B cell (primary cell): Measurements from ENCODE around the gene PTH1R. TPM values are rescaled to one million over a fixed set of nuclear protein-coding genes. Genes with fewer than 3 reads are reported as not detected.
A peak's percentile ranks its signal among the peaks of the same experiment; 100 is the strongest.

ENCODE experiments used
- ATAC-seq: fragments of 200-7000 bp; cut with Tn5 transposase; one replicate; pipeline ENCODE4 v1.10.0; 2021; ENCODE audit warnings: low read depth, mild to moderate bottlenecking, moderate number of reproducible peaks, moderate library complexity
- CTCF ChIA-PET: fragments of 350-600 bp; sonication (Branson Sonifier 250); formaldehyde crosslinking; loops from one replicate; lab custom pipeline; 2021; ENCODE audit warnings: antibody characterized with exemption, inconsistent platforms; lab: Charles Lee
- POLR2A ChIA-PET: fragments of 350-600 bp; sonication (Branson Sonifier 250); formaldehyde crosslinking; loops from one replicate; lab custom pipeline; 2021; ENCODE audit warnings: antibody characterized with exemption; lab: Charles Lee
- DNase-seq: peaks from one replicate; pipeline ENCODE4 v3.0.0; 2013
- H2AFZ ChIP-seq: 2 replicates; pipeline ENCODE4 v1.6.1; 2012; ENCODE audit warnings: mild to moderate bottlenecking, low read depth, low read length; ENCODE audit not compliant: insufficient read depth, poor library complexity, severe bottlenecking
- H3K27ac ChIP-seq, 2 donors: 1 replicate in 1 of 2; 2 replicates in 1 of 2; pipeline ENCODE4 v1.5.1; 2012 to 2013; ENCODE audit warnings: low read length in 2 of 2, mild to moderate bottlenecking in 2 of 2, moderate library complexity in 1 of 2
- H3K27me3 ChIP-seq, 4 experiments: fragments of 200-600 bp in 1 of 4; sonication (generic) in 1 of 4; replicated peaks in 1 of 4; 1 replicate in 2 of 4; 2 replicates in 2 of 4; pipeline versions ENCODE4 v1.6.1 to v1.7.0; 2013 to 2016; ENCODE audit warnings: low read length in 3 of 4, mild to moderate bottlenecking in 2 of 4, mixed read lengths in 1 of 4, moderate library complexity in 1 of 4; ENCODE audit not compliant: insufficient read depth in 4 of 4, control insufficient read depth in 3 of 4; ENCODE audit errors: control extremely low read depth in 1 of 4
- H3K36me3 ChIP-seq, 2 experiments: replicated peaks in 1 of 2; 1 replicate in 1 of 2; 2 replicates in 1 of 2; pipeline versions ENCODE4 v1.6.1 to v1.7.1; 2013; ENCODE audit warnings: low read length in 1 of 2; ENCODE audit not compliant: insufficient read depth in 2 of 2, control insufficient read depth in 1 of 2; ENCODE audit errors: control extremely low read depth in 1 of 2, extremely low read depth in 1 of 2
- H3K4me1 ChIP-seq, 2 donors: fragments of 200-600 bp in 1 of 2; sonication (generic) in 1 of 2; 1 replicate in 1 of 2; 2 replicates in 1 of 2; pipeline versions ENCODE4 v1.5.1 to v1.6.1; 2013 to 2017; ENCODE audit warnings: low read length in 2 of 2; ENCODE audit not compliant: control insufficient read depth in 2 of 2, insufficient read depth in 2 of 2
- H3K4me2 ChIP-seq: replicated peaks from 2 replicates; pipeline ENCODE3; 2012; ENCODE audit warnings: mild to moderate bottlenecking, low read depth, low read length; ENCODE audit not compliant: poor library complexity, severe bottlenecking
- H3K4me3 ChIP-seq, 5 experiments: fragments of 200-600 bp in 1 of 5; sonication (generic) in 1 of 5; 1 replicate in 3 of 5; 2 replicates in 2 of 5; pipeline versions ENCODE4 v1.5.1 to v1.7.0; 2011 to 2016; ENCODE audit warnings: low read length in 4 of 5, mild to moderate bottlenecking in 4 of 5, low read depth in 2 of 5, control low read depth in 1 of 5, moderate library complexity in 1 of 5; ENCODE audit not compliant: insufficient read depth in 1 of 5; ENCODE audit errors: control extremely low read depth in 1 of 5, extremely low read depth in 1 of 5
- H3K79me2 ChIP-seq: fragments of 200-600 bp; sonication (generic); one replicate; pipeline ENCODE4 v1.6.0; 2016; ENCODE audit warnings: low read length; ENCODE audit not compliant: control insufficient read depth, insufficient read depth
- H3K9ac ChIP-seq: fragments of 200-600 bp; sonication (generic); 2 replicates; pipeline ENCODE4 v1.6.1; 2017; ENCODE audit warnings: mild to moderate bottlenecking, low read length, moderate library complexity
- H3K9me3 ChIP-seq, 3 donors: one replicate each; pipeline versions ENCODE4 v1.6.1 to v1.7.1; 2013; ENCODE audit warnings: low read length in 2 of 3; ENCODE audit not compliant: control insufficient read depth in 2 of 3, insufficient read depth in 1 of 3; ENCODE audit errors: control extremely low read depth in 1 of 3
- H4K20me1 ChIP-seq: 2 replicates; pipeline ENCODE4 v1.6.0; 2012; ENCODE audit warnings: mild to moderate bottlenecking, low read length; ENCODE audit not compliant: insufficient read depth, control insufficient read depth, poor library complexity, severe bottlenecking
- H3K27ac Mint-ChIP-seq: one replicate; pipeline ENCODE4 v1.8.0; 2021; ENCODE audit warnings: mixed read lengths
- H3K27me3 Mint-ChIP-seq: one replicate; pipeline ENCODE4 v1.8.0; 2021; ENCODE audit warnings: mixed read lengths
- H3K4me1 Mint-ChIP-seq: one replicate; pipeline ENCODE4 v1.8.0; 2021; ENCODE audit warnings: mixed read lengths
- H3K4me3 Mint-ChIP-seq: one replicate; pipeline ENCODE4 v1.8.0; 2021; ENCODE audit warnings: mixed read lengths
- H3K9me3 Mint-ChIP-seq: one replicate; pipeline ENCODE4 v1.8.0; 2022; ENCODE audit warnings: mixed read lengths; ENCODE audit not compliant: insufficient read depth
- CTCF ChIP-seq: fragments of 200-600 bp; IDR thresholded peaks from one replicate; pipeline ENCODE4 v1.8.0; 2022; ENCODE audit warnings: antibody characterized with exemption, mild to moderate bottlenecking
- EZH2 ChIP-seq: IDR thresholded peaks from 2 replicates; pipeline ENCODE4 v1.6.1; 2012; ENCODE audit warnings: borderline replicate concordance, low read depth, mild to moderate bottlenecking, moderate library complexity, low read length; ENCODE audit not compliant: insufficient read depth, poor library complexity, severe bottlenecking
- whole genome bisulfite sequencing: methylation state at CpG from one replicate; pipeline ENCODE4 v1.1.5; 2013; ENCODE audit warnings: missing lambda C conversion rate; ENCODE audit not compliant: insufficient coverage; 5-methylcytosine and 5-hydroxymethylcytosine counted together
- intact Hi-C: fragments of 100-400 bp; cut with micrococcal nuclease; formaldehyde crosslinking; loops from one replicate; pipeline ENCODE4 v1.10.0; 2022
- polyA plus RNA-seq: library from polyadenylated mRNA; depleted of rRNA; stranded (reverse); fragments of >200 nt; gene quantifications from 2 replicates; pipeline ENCODE4 v1.2.3, GENCODE V29; 2012
- total RNA-seq, 2 donors: library from RNA; stranded (reverse); fragments of 120-200 nt in 1 of 2; gene quantifications; 1 replicate in 1 of 2; 2 replicates in 1 of 2; pipeline versions ENCODE4 v1.2.3 to v1.2.4, GENCODE V29; 2013 to 2022

The PTH1R gene
- total and polyA plus RNA-seq, 2 donors (not counting 1 experiment from before 2014, with no cell fraction given): not detected

DNA sequence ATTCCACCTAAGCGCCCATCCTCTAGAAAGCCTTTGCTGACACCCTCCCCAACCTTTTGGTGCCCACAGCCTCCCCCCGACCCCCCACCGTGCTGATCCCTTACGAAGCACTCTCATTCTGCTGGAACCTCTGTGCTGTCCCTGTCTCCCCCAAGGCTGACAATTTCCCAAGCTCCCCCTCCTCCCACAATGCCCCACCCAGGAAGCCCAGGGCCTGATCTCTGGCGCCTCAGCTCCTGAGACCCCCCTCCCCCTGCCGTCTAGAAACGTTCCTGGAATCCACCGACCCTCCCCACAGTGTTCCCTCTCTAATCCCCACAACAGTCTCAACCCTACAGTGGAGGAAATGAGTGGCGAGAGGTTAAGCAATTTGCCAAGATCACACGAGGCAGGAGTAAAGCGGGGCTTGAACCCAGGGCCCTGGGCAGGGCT is 32.6 kb upstream of the PTH1R start:
- TF ChIP-seq CTCF: no peak
- no peak for TF ChIP-seq EZH2
- H3K4me3 Mint-ChIP-seq: peak overlapping the region; percentile 82
- H3K36me3 ChIP-seq: no peaks in the 10 kb centered on the region
- H3K4me2 ChIP-seq: peak overlapping the region; percentile 97
- H3K79me2 ChIP-seq: no peaks in the 10 kb centered on the region
- no peaks in the 10 kb centered on the region for H3K27me3 ChIP-seq
- peaks cover 17% of the 10 kb centered on the region for H3K9me3 Mint-ChIP-seq
- no peak for ATAC-seq
- peak overlapping the region in 4 of 5 experiments; percentile 55 to 86 (median 71) for H3K4me3 ChIP-seq
- H2AFZ ChIP-seq: peak overlapping the region; percentile 99
- intact Hi-C loops: loop anchor here (5.0 kb wide), 1 partner anchor 537 kb away; the partner anchor contains the start of gene PTPN23
- H3K27ac ChIP-seq: peak overlapping the region in 1 of 2 donors; percentile 65
- DNase-seq: no peak
- no peaks in the 10 kb centered on the region for H4K20me1 ChIP-seq
- peaks cover 12 to 17% of the 10 kb centered on the region in 2 donors for H3K4me1 ChIP-seq
- CTCF ChIA-PET: interaction anchor here (0.9 to 1.7 kb wide), 5 partner anchors 9 to 536 kb away, joined by 3 to 9 read pairs (median 3); partner anchors contain the start of genes MYL3 and PTPN23
- H3K4me1 Mint-ChIP-seq: peaks cover 9% of the 10 kb centered on the region
- H3K9me3 ChIP-seq: peaks cover 8 to 15% (median 11%) of the 10 kb centered on the region in 3 donors
- peak overlapping the region; percentile 75 for H3K9ac ChIP-seq
- POLR2A ChIA-PET: no interaction called here
- no peaks in the 10 kb centered on the region for H3K27me3 Mint-ChIP-seq
- WGBS: 59% methylated on average over 10 of the region's 11 CpGs
- peak overlapping the region; percentile 75 for H3K27ac Mint-ChIP-seq

DNA sequence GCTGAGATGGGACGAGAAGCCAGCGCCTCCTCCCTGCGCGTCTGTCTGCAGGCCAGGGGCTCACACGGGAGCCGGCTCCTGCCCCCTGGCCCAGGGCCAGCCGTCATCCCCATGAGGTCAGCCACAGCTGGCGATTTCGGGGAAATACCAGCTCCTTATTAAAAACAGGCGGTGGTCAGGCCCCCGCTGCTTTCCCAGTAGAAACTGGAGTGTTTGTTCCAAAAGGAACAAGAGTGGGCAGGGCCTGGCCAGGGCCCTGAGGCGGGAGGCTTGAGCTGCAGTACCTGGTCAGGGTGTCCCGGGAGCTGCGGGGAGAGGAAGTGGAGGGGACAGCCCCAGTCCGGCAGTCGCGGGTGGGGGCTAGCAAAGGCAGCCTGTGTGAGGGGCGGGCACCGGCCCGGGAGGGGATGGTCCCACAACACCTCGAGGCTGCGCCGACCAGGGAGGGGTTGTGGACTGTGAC is 32.1 kb upstream of the PTH1R start:
- intact Hi-C loops: loop anchor here (5.0 kb wide), 1 partner anchor 537 kb away; the partner anchor contains the start of gene PTPN23
- H3K9me3 ChIP-seq: peaks cover 3 to 10% (median 10%) of the 10 kb centered on the region in 3 donors
- H3K4me1 ChIP-seq: peaks cover 12 to 17% of the 10 kb centered on the region in 2 donors
- TF ChIP-seq EZH2 (no peak), CTCF (no peak)
- H3K4me2 ChIP-seq: peak overlapping the region; percentile 97
- H3K27ac Mint-ChIP-seq: peak overlapping the region; percentile 75
- no peaks in the 10 kb centered on the region for H3K27me3 Mint-ChIP-seq
- H3K9ac ChIP-seq: peak overlapping the region; percentile 75
- no peaks in the 10 kb centered on the region for H3K79me2 ChIP-seq
- H3K27me3 ChIP-seq: no peaks in the 10 kb centered on the region
- 6% methylated on average over 23 of the region's 23 CpGs for WGBS
- peak overlapping the region; percentile 82 for H3K4me3 Mint-ChIP-seq
- peaks cover 9% of the 10 kb centered on the region for H3K4me1 Mint-ChIP-seq
- peak overlapping the region; percentile 16 to 86 (median 69) for H3K4me3 ChIP-seq
- DNase-seq: no peak
- no peaks in the 10 kb centered on the region for H3K36me3 ChIP-seq
- peaks cover 15% of the 10 kb centered on the region for H3K9me3 Mint-ChIP-seq
- no peaks in the 10 kb centered on the region for H4K20me1 ChIP-seq
- CTCF ChIA-PET: interaction anchor here (0.9 to 1.7 kb wide), 7 partner anchors 9 to 535 kb away, joined by 3 to 9 read pairs (median 3); partner anchors contain the start of genes MYL3 and PTPN23
- H2AFZ ChIP-seq: peak overlapping the region; percentile 99
- H3K27ac ChIP-seq: peak overlapping the region; percentile 45 to 65
- ATAC-seq: no peak
- POLR2A ChIA-PET: interaction anchor here (0.7 kb wide), 1 partner anchor 133 kb away, joined by 3 read pairs; no protein-coding TSS in a partner anchor
